Measurements from ENCODE around the gene TIMM17B. TPM values are rescaled to one million over a fixed set of nuclear protein-coding genes. Genes with fewer than 3 reads are reported as not detected.
A peak's percentile ranks its signal among the peaks of the same experiment; 100 is the strongest.

Gene TIMM17B
- total RNA-seq, 2 experiments from 2014 or later: 83.8 to 86.6 TPM

DNA sequence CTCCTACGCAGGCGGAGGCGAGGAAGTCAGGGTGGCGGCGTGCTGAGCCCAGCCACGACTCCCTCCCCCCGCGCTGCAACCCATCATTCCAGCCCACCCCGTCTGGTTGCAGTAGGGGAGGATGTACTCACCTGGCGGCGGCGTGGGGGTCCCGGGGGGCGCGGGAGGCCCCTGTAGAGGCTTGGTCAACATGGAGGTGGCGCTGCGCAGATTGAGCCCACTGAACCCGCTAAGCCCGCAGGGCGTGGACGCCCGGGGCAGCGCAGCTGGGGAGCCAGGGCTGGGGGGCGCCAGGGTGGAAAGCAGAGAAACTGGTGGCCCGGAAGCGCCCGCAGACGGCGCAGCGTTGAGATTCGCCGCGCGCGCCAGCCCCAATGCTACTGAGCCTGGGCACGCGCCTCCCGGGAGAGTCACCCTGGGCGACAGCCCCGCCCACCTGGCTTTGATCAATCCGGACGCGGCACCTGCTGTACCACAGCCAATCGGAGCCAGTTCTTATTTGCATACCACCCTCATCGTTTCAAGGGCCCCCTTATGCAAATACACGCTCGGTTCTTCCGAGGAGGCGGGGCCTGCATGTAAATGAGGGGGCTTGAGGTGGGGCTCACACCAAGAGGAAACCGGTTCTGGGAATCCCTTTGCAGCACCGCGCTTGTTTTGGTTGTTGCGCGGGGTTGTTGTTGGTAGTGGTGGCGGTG, 21.2 kb upstream of the TIMM17B start, which contains the start of gene PIM2:
Gene PIM2 (minus strand): TSS at position 382 of the 698 bp plus-strand sequence. CDS start 190 bp downstream, at position 192.
- H3K4me3 Mint-ChIP-seq: peak within 1 kb of the TSS; percentile 98
- intact Hi-C loops (cut with micrococcal nuclease): loop anchor here (1.0 to 10.0 kb wide), 8 partner anchors 19 to 379 kb away; partner anchors contain the start of genes HDAC6, PQBP1, TBC1D25 and TFE3
- ChIA-PET CTCF (interaction anchor here (0.6 to 1.6 kb wide), 4 partner anchors 19 to 27 kb away, joined by 3 to 6 read pairs (median 6); no protein-coding TSS in a partner anchor), POLR2A (interaction anchor here (0.6 to 8.8 kb wide), 7 partner anchors 8 to 321 kb away, joined by 3 to 286 read pairs (median 5); no protein-coding TSS in a partner anchor)
- no peaks in the 10 kb centered on the region for H3K9me3 Mint-ChIP-seq
- H3K36me3 Mint-ChIP-seq: peaks cover 75% of the 10 kb centered on the region
- peaks cover 41% of the 10 kb centered on the region for H3K4me1 Mint-ChIP-seq (ENCODE audit: low read depth)
- DNase-seq: peak; percentile 94
- peaks cover 4% of the 10 kb centered on the region for H3K27me3 Mint-ChIP-seq
- peak within 1 kb of the TSS; percentile 99 for H3K27ac Mint-ChIP-seq

DNA sequence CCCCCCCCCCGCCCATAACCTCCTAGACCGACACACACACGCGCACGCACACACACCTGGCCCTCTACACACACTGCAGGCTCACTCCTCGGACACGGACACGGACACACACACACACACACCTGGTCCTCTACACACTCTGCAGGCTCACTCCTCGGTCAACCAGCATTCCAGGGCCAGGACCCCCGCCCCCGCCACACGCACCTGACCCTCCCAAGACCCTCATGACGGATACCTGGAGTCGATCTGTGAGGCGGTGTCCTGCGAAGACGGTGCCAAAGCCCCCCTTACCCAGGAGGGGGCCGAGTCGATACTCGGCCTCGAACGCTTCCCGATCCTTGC, 20.7 kb upstream of the TIMM17B start:
- POLR2A ChIA-PET: interaction anchor here (8.8 kb wide), 1 partner anchor 20 kb away, joined by 286 read pairs; no protein-coding TSS in a partner anchor
- no peak for DNase-seq
- H3K9me3 Mint-ChIP-seq: no peaks in the 10 kb centered on the region
- peak overlapping the region; percentile 98 for H3K4me3 Mint-ChIP-seq
- H3K36me3 Mint-ChIP-seq: peaks cover 79% of the 10 kb centered on the region
- CTCF ChIA-PET: no interaction called here
- H3K27ac Mint-ChIP-seq: peak overlapping the region; percentile 99
- H3K4me1 Mint-ChIP-seq (ENCODE audit: low read depth): peaks cover 41% of the 10 kb centered on the region
- H3K27me3 Mint-ChIP-seq: peaks cover 4% of the 10 kb centered on the region
- intact Hi-C loops (cut with micrococcal nuclease): loop anchor here (2.0 to 10.0 kb wide), 4 partner anchors 116 to 273 kb away; partner anchors contain the start of genes HDAC6 and TFE3

DNA sequence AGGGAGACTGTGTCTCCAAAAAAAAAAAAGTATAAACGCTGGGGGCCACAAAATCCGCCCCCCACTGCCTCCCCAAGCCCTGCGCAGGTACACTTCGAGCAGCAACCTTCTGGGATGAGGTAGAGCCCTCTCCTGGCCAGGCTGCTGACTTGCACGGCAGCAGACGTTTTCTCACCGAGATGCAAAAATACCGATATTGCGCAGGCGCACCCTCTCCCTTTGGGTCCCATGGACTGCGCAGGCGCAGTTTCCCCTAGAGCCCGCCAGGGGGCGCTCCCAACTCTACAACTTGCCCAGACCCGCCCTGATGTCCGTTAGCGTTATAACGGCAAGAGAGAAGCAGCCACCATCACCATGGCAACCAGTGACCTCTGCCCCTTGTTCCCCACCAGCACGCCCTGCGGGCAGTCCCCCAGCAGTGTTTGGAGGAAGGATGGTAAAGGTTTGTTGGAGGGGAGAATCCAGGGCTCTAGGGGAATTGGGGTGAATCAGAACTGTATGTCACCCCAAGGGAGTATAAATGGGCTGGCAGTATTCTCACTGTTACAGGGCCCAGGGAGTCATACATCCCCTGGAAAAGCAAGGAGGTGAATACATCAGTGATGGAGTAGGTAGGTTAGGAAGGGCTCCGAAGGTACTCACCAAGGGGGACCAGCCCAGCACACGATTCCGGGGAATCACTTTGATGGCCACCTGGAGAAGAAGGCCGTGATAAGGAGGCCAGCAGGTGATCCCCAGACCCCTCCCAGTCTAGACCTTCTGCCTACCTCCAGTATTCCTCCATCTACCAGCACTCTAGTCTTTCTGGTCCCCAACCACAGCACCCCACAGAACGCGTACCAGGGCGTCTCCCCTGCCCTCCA, 19.8 kb upstream of the TIMM17B start:
- peak; percentile 93 for DNase-seq
- intact Hi-C loops (cut with micrococcal nuclease): loop anchor here (2.0 to 10.0 kb wide), 4 partner anchors 115 to 273 kb away; partner anchors contain the start of genes HDAC6 and TFE3
- POLR2A ChIA-PET: interaction anchor here (0.8 to 8.8 kb wide), 2 partner anchors 21 to 39 kb away, joined by 4 to 286 read pairs; no protein-coding TSS in a partner anchor
- CTCF ChIA-PET: interaction anchor here (0.6 to 3.1 kb wide), 3 partner anchors 20 to 204 kb away, joined by 4 to 8 read pairs (median 5); no protein-coding TSS in a partner anchor
- peak overlapping the region; percentile 99 for H3K27ac Mint-ChIP-seq
- H3K4me1 Mint-ChIP-seq (ENCODE audit: low read depth): peaks cover 36% of the 10 kb centered on the region
- no peaks in the 10 kb centered on the region for H3K9me3 Mint-ChIP-seq
- H3K4me3 Mint-ChIP-seq: peak overlapping the region; percentile 98
- H3K27me3 Mint-ChIP-seq: peaks cover 4% of the 10 kb centered on the region
- H3K36me3 Mint-ChIP-seq: peaks cover 84% of the 10 kb centered on the region

DNA sequence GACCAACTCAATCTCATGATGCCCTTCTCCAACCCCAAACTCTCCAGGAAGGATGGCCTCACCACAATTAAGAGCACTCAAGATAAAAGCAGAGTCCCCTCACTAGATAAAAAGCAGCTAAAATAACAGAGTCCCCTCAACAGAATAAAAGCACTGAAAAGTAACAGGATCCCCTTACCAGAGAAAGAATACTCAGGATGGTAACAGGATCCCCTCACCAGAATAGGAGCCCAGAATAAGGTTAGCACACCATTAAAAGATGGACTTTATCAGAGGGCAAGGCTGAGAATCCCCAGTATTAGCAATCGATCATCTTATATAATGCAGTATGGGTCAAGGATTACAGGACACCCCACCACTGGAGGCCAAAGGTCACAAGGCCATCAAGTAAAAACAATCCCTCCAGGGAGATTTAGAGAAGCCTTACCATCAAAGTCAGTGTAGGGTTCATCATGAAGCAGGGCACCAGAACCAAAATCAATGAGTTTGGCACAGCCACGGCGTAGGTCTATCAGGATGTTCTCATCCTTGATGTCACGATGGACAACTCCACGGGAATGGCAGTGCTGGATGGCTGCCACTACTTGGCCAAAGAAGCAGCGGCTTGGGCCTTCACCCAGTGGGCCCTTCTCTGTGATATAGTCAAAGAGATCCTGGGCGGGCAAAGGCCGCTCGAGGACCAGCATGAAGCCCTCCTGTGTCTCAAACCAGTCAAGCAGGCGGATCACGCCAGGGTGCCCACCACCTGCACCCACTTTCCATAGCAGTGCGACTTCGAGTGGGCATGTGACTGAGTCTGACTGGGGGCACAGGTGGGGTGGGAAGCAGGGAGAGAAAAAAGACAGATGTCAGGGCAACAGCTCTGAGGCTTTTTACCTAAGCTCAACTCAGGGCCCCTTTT, 17.3 kb upstream of the TIMM17B start:
- POLR2A ChIA-PET: interaction anchor here (1.4 to 8.8 kb wide), 2 partner anchors 24 to 43 kb away, joined by 3 to 286 read pairs; no protein-coding TSS in a partner anchor
- Mint-ChIP-seq H3K4me1 (ENCODE audit: low read depth) (peaks cover 33% of the 10 kb centered on the region), H3K27me3 (peaks cover 4% of the 10 kb centered on the region), H3K27ac (peak overlapping the region; percentile 99), H3K4me3 (peak overlapping the region; percentile 98), H3K9me3 (no peaks in the 10 kb centered on the region), H3K36me3 (peaks cover 87% of the 10 kb centered on the region)
- DNase-seq: no peak
- intact Hi-C loops (cut with micrococcal nuclease): loop anchor here (5.0 to 10.0 kb wide), 3 partner anchors 113 to 270 kb away; partner anchors contain the start of gene HDAC6
- CTCF ChIA-PET: interaction anchor here (3.1 kb wide), 1 partner anchor 32 kb away, joined by 8 read pairs; no protein-coding TSS in a partner anchor

DNA sequence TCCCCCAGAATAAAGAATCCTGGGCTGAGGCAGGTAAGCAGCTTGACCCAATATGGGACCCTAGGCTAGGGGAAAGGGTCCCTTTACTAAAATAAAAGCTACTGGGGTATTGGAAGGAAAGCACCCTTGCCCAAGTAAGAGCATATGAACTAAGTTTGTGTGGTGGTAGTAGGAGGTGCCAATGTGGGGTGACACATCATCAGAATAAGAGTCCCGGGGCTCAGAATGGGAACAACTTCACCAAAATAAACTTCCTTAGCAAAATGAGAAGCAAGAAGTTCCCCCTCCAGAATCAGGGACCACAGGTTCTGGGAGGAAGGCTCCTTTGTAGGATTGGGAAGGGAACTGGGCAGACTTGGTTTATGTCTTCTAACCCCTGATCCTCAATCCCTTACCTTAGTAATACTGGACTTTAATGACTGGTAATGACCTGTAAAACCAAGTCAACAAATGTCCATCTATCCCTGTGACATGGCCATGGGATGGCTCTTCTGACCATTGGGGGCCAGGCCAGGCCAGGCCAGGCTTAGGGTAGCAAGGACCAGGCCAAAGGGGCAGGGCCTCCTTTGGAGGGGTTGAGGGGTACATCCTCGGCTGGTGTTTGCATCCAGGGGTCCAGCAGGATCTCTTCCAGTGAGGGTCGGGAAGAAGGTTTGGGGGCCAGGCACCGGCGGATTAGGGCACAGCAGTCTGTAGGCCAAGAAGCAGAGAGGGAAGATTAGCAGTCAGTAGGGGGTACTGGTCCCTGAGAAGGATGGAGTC, 16.2 kb upstream of the TIMM17B start:
- no peak for DNase-seq
- ChIA-PET POLR2A (interaction anchor here (0.8 to 8.8 kb wide), 3 partner anchors 25 to 88 kb away, joined by 3 to 286 read pairs (median 122); partner anchors contain the start of gene GRIPAP1), CTCF (interaction anchor here (3.1 to 3.3 kb wide), 2 partner anchors 32 to 33 kb away, joined by 8 to 17 read pairs; no protein-coding TSS in a partner anchor)
- Mint-ChIP-seq H3K9me3 (no peaks in the 10 kb centered on the region), H3K27ac (peak overlapping the region; percentile 99), H3K4me1 (ENCODE audit: low read depth) (peaks cover 30% of the 10 kb centered on the region), H3K4me3 (peak overlapping the region; percentile 98), H3K36me3 (peaks cover 80% of the 10 kb centered on the region), H3K27me3 (peaks cover 4% of the 10 kb centered on the region)
- intact Hi-C loops (cut with micrococcal nuclease): loop anchor here (10.0 kb wide), 2 partner anchors 199 to 269 kb away; no protein-coding TSS in a partner anchor

DNA sequence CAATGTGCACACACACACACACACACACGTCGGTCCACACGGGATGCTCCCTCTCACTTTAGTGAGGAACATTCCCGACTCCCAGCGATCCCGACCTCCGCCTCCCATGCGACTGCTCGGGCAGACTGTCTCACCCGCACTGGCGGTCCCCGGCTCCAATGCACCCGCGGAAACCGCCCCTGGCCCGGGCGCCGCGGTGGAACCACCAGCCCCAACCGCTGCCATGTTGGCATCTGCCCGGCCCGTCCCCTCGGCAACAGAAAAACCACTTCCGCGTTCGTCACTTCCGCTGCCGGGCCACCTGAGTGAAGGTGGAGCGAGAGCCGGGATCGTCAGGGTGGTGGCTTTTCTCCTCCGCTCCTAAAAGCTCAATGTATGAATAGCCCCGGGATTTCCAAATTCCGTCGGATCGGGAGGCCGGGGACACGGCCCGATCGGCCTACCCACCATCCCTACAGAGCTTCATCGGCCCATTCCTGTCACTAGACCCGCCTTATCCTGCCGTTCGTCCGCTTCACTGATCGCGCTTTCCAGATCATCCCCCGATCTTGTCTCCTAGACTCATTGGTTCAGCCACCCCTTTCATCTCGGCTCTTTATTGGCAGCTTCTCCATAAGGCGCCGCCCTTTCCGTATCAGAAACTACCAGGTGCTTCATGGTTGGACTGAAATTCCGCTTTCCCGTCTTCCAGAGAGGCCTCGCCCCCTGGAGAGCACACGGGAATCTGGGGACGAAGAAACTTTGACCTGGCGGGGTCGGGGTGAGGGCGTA, 14.0 kb upstream of the TIMM17B start, which contains the start of gene SLC35A2:
Gene SLC35A2 (minus strand): TSS at position 235 of the 771 bp plus-strand sequence. CDS start 10 bp downstream, at position 225.
- H3K36me3 Mint-ChIP-seq: peaks cover 58% of the 10 kb centered on the region
- intact Hi-C loops (cut with micrococcal nuclease): loop anchor here (1.0 to 10.0 kb wide), 3 partner anchors 14 to 267 kb away; partner anchors contain the start of genes PQBP1 and TIMM17B
- H3K4me3 Mint-ChIP-seq: peak within 1 kb of the TSS; percentile 98
- no peaks in the 10 kb centered on the region for H3K27me3 Mint-ChIP-seq
- DNase-seq: peak; percentile 92
- CTCF ChIA-PET: interaction anchor here (0.8 to 3.3 kb wide), 6 partner anchors 20 to 263 kb away, joined by 3 to 17 read pairs (median 6); no protein-coding TSS in a partner anchor
- peak within 1 kb of the TSS; percentile 96 for H3K27ac Mint-ChIP-seq
- peaks cover 30% of the 10 kb centered on the region for H3K4me1 Mint-ChIP-seq (ENCODE audit: low read depth)
- POLR2A ChIA-PET: interaction anchor here (0.6 to 5.6 kb wide), 12 partner anchors 8 to 333 kb away, joined by 3 to 122 read pairs (median 5); partner anchors contain the start of genes OTUD5, PQBP1, TIMM17B and WAS
- H3K9me3 Mint-ChIP-seq: no peaks in the 10 kb centered on the region

DNA sequence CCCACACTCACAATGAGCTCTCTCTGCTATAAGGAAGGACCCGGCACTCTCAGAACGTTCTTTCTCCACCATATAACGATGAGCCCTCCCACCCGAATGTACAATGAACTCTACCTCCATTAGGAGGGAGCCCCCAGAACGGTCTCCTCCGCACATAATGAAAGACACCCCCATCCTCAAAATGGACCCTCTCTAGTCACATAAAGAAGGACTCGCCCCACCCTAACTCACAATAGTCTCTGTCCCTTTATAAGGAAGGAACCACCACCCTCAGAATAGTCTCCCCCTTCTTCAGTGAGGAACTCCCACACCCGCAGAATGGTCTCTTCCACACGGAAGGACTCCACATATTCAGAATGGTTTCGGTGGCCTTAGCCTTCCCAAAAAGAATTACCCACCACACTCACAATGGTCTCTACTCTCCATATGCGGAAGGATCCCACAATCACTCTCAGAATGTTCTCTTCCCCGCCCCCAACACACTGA, 13.4 kb upstream of the TIMM17B start:
- Mint-ChIP-seq H3K36me3 (peaks cover 52% of the 10 kb centered on the region), H3K4me1 (ENCODE audit: low read depth) (peaks cover 30% of the 10 kb centered on the region), H3K27me3 (no peaks in the 10 kb centered on the region), H3K4me3 (peak overlapping the region; percentile 98), H3K9me3 (no peaks in the 10 kb centered on the region), H3K27ac (peak overlapping the region; percentile 96)
- no peak for DNase-seq
- POLR2A ChIA-PET: interaction anchor here (1.0 to 5.6 kb wide), 8 partner anchors 9 to 227 kb away, joined by 3 to 122 read pairs (median 8); partner anchors contain the start of genes OTUD5, PQBP1, TIMM17B and WAS
- intact Hi-C loops (cut with micrococcal nuclease): loop anchor here (1.0 to 10.0 kb wide), 3 partner anchors 14 to 266 kb away; partner anchors contain the start of genes PQBP1 and TIMM17B
- CTCF ChIA-PET: interaction anchor here (1.2 to 3.3 kb wide), 3 partner anchors 20 to 263 kb away, joined by 3 to 17 read pairs (median 8); no protein-coding TSS in a partner anchor

DNA sequence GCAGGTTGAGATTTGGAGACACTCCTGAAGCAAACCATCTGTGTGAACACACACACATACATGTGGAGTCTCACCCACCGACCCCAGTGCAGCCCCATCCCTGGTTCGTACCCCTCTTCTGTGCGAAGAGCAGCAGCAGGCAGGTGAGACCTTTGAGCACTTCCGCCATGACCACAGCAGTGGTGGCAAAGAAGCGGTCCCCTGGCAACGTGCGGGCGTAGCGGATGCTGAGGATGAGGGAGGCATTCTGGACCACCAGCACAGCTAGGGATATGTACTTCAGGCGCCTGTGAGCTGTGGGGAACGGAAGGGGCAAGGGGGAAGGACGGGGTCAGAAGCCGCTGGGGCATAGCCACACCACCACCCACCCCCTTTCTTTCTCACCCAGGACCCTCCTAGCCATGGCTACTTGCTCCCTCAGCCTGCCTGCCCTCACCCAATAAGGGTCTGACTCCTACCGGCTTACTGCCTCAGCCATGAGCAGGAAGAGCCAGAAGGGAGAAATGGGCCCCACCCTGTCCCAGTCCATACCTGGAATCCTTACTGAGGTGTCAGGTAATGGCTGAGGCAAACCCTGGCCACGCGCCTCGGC, 12.2 kb upstream of the TIMM17B start:
- H3K36me3 Mint-ChIP-seq: peaks cover 40% of the 10 kb centered on the region
- H3K4me1 Mint-ChIP-seq (ENCODE audit: low read depth): peaks cover 27% of the 10 kb centered on the region
- no peaks in the 10 kb centered on the region for H3K9me3 Mint-ChIP-seq
- H3K4me3 Mint-ChIP-seq: no peak overlapping the region
- no peaks in the 10 kb centered on the region for H3K27me3 Mint-ChIP-seq
- peak overlapping the region; percentile 96 for H3K27ac Mint-ChIP-seq
- no peak for DNase-seq
- ChIA-PET CTCF (interaction anchor here (1.6 kb wide), 1 partner anchor 36 kb away, joined by 5 read pairs; no protein-coding TSS in a partner anchor), POLR2A (interaction anchor here (0.9 to 5.6 kb wide), 4 partner anchors 12 to 43 kb away, joined by 3 to 122 read pairs (median 18); partner anchors contain the start of genes PQBP1 and TIMM17B)
- intact Hi-C loops (cut with micrococcal nuclease): loop anchor here (10.0 kb wide), 2 partner anchors 195 to 265 kb away; no protein-coding TSS in a partner anchor

All from activated CD4-positive, alpha-beta memory T cell treated with anti-CD3 and anti-CD28 coated beads for 36 hours (primary cell).